Neural cell (in vitro differentiated cells): ENCODE measurements around the gene TAF3. TPM values are rescaled to one million over a fixed set of nuclear protein-coding genes. Genes with fewer than 3 reads are reported as not detected.

ENCODE experiments used
- H2AFZ ChIP-seq: fragments of 200-600, 300-800 bp; sonication (generic), shearing (Covaris generic); 2 replicates; pipeline ENCODE4 v1.6.0; 2014; ENCODE audit warnings: low read depth, mild to moderate bottlenecking, antibody characterized with exemption, low read length, moderate library complexity
- H3F3A ChIP-seq: fragments of 200-600 bp; shearing (Covaris generic); 2 replicates; pipeline ENCODE4 v1.6.1; 2016; ENCODE audit warnings: mild to moderate bottlenecking, moderate library complexity, mixed read lengths, antibody characterized with exemption, low read length; ENCODE audit not compliant: insufficient read depth, poor library complexity, severe bottlenecking
- H3K27ac ChIP-seq: fragments of 200-600, 300-800 bp; sonication (generic), shearing (Covaris generic); 2 replicates; pipeline ENCODE4 v1.5.1; 2014; ENCODE audit warnings: mild to moderate bottlenecking, low read length, moderate library complexity
- H3K27me3 ChIP-seq: fragments of 300-800, 200-600 bp; sonication (generic), shearing (Covaris generic); 2 replicates; pipeline ENCODE4 v1.6.0; 2014; ENCODE audit warnings: mild to moderate bottlenecking, low read depth, low read length, moderate library complexity; ENCODE audit not compliant: insufficient read depth
- H3K36me3 ChIP-seq: fragments of 300-800, 200-600 bp; sonication (generic), shearing (Covaris generic); 2 replicates; pipeline ENCODE4 v1.5.1; 2014; ENCODE audit warnings: mild to moderate bottlenecking, antibody characterized with exemption, low read length, moderate library complexity; ENCODE audit not compliant: insufficient read depth
- H3K4me2 ChIP-seq: fragments of 300-800, 200-600 bp; sonication (generic), shearing (Covaris generic); 2 replicates; pipeline ENCODE4 v1.6.0; 2014; ENCODE audit warnings: mild to moderate bottlenecking, low read length
- H3K4me3 ChIP-seq: fragments of 300-800, 200-600 bp; sonication (generic), shearing (Covaris generic); 2 replicates; pipeline ENCODE4 v1.5.1; 2014; ENCODE audit warnings: mild to moderate bottlenecking, low read length, moderate library complexity
- H3K79me2 ChIP-seq: fragments of 200-600 bp; shearing (Covaris generic); replicated peaks from 2 replicates; pipeline ENCODE4 v1.6.0; 2014; ENCODE audit warnings: mild to moderate bottlenecking, low read length, moderate library complexity; ENCODE audit not compliant: insufficient read depth
- H3K9ac ChIP-seq: fragments of 300-800, 200-600 bp; sonication (generic), shearing (Covaris generic); 2 replicates; pipeline ENCODE4 v1.6.1; 2016; ENCODE audit warnings: mild to moderate bottlenecking, low read length, mixed read lengths
- H3K9me2 ChIP-seq: fragments of 200-600 bp; shearing (Covaris generic); 2 replicates; pipeline ENCODE4 v1.6.1; 2016; ENCODE audit warnings: mild to moderate bottlenecking, low read length, mixed read lengths; ENCODE audit not compliant: insufficient read depth
- H3K9me3 ChIP-seq: fragments of 200-600, 300-800 bp; sonication (generic), shearing (Covaris generic); 2 replicates; pipeline ENCODE4 v1.6.1; 2016; ENCODE audit warnings: mild to moderate bottlenecking, mixed run types, low read length, moderate library complexity, mixed read lengths
- H4K20me1 ChIP-seq: fragments of 200-600 bp; shearing (Covaris generic); 2 replicates; pipeline ENCODE4 v1.6.1; 2016; ENCODE audit warnings: mild to moderate bottlenecking, mixed run types; ENCODE audit not compliant: insufficient read depth
- EP300 ChIP-seq: fragments of 450-650 bp; conservative IDR thresholded peaks from 2 replicates; pipeline ENCODE4 v1.6.1; 2014; ENCODE audit warnings: antibody characterized with exemption, mild to moderate bottlenecking, moderate library complexity; ENCODE audit not compliant: poor library complexity, severe bottlenecking
- EZH2 ChIP-seq: fragments of 200-600, 300-800 bp; shearing (Covaris generic), sonication (generic); IDR thresholded peaks from 2 replicates; pipeline ENCODE4 v1.6.1; 2014; ENCODE audit warnings: antibody characterized with exemption, low read length, borderline replicate concordance, mild to moderate bottlenecking; ENCODE audit not compliant: insufficient read depth, poor library complexity, severe bottlenecking
- MXI1 ChIP-seq: fragments of 450-650 bp; conservative IDR thresholded peaks from 2 replicates; pipeline ENCODE4 v1.6.1; 2014; ENCODE audit warnings: antibody characterized with exemption, mild to moderate bottlenecking; ENCODE audit not compliant: poor library complexity, severe bottlenecking
- POLR2AphosphoS5 ChIP-seq: IDR thresholded peaks from 2 replicates; pipeline ENCODE4 v1.6.1; 2012
- RAD21 ChIP-seq: fragments of 450-650 bp; conservative IDR thresholded peaks from 2 replicates; pipeline ENCODE4 v1.6.1; 2014; ENCODE audit warnings: antibody characterized with exemption, mild to moderate bottlenecking, moderate library complexity
- SMC3 ChIP-seq: fragments of 450-650 bp; conservative IDR thresholded peaks from 2 replicates; pipeline ENCODE4 v1.6.1; 2014; ENCODE audit warnings: antibody characterized with exemption, mild to moderate bottlenecking, moderate library complexity; ENCODE audit not compliant: poor library complexity
- TAF1 ChIP-seq: IDR thresholded peaks from 2 replicates; pipeline ENCODE4 v1.6.1; 2012; ENCODE audit warnings: low read depth
- polyA minus RNA-seq: library from RNA; depleted of rRNA, polyadenylated mRNA; stranded (reverse); fragments of >200 nt; gene quantifications from 2 replicates; pipeline ENCODE4 v1.2.3, GENCODE V29; 2014
- polyA plus RNA-seq: library from polyadenylated mRNA; depleted of rRNA; stranded (reverse); fragments of >200 nt; gene quantifications from 2 replicates; pipeline ENCODE4 v1.2.3, GENCODE V29; 2014
- TF ChIP-seq, protein P1 (sequence below): fragments of 450-650 bp; IDR thresholded peaks from 2 replicates; pipeline ENCODE4 v1.5.1; 2014; ENCODE audit warnings: antibody characterized with exemption, mild to moderate bottlenecking, moderate library complexity; ENCODE audit not compliant: poor library complexity, severe bottlenecking
- TF ChIP-seq, protein P2 (sequence below): IDR thresholded peaks from 2 replicates; pipeline ENCODE4 v1.6.1; 2012; ENCODE audit warnings: borderline replicate concordance

Gene TAF3, protein sequence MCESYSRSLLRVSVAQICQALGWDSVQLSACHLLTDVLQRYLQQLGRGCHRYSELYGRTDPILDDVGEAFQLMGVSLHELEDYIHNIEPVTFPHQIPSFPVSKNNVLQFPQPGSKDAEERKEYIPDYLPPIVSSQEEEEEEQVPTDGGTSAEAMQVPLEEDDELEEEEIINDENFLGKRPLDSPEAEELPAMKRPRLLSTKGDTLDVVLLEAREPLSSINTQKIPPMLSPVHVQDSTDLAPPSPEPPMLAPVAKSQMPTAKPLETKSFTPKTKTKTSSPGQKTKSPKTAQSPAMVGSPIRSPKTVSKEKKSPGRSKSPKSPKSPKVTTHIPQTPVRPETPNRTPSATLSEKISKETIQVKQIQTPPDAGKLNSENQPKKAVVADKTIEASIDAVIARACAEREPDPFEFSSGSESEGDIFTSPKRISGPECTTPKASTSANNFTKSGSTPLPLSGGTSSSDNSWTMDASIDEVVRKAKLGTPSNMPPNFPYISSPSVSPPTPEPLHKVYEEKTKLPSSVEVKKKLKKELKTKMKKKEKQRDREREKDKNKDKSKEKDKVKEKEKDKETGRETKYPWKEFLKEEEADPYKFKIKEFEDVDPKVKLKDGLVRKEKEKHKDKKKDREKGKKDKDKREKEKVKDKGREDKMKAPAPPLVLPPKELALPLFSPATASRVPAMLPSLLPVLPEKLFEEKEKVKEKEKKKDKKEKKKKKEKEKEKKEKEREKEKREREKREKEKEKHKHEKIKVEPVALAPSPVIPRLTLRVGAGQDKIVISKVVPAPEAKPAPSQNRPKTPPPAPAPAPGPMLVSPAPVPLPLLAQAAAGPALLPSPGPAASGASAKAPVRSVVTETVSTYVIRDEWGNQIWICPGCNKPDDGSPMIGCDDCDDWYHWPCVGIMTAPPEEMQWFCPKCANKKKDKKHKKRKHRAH
- polyA plus RNA-seq (1.4 and 2.0 TPM in 2 replicates), polyA minus RNA-seq (6.3 and 6.7 TPM in 2 replicates)

DNA sequence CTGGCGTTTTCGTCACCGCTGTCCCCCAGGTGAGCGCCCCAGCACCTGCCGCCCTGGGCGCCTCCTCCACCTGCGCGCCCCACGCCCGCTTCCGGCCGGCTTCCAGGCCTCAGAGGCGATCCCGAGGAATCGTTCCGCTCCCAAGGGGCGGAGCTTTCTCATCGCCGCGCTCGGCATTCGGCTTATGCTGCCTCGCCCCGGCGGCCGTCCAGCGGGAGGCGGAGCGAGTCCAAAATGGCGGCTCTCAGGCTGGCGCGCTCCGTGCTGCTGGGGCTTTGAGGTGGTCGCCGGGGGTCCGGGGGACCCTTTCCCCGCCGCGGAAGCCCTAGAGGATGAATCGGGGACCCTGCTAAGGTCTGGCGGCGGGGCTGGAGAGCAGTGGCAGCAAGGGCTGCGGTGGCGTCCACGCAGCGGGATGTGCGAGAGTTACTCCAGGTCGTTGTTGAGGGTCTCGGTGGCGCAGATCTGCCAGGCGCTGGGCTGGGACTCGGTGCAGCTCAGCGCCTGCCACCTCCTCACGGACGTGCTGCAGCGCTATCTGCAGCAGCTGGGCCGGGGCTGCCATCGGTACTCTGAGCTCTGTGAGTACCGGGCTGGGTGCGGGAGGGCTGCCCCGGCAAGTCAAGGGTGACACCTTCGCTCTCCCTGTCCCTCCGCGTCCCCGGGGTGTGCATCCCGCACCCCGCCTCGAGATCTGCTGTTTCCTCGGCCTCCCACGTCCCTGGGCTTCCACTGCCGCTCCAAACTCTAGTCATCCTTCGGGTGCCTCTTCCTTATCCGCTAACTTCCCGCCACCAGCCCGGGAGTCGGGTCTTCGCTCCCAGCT is at the start of gene TAF3:
TSS of gene TAF3 (plus strand) at position 211 of the 826 bp plus-strand sequence. CDS start at position 416, 205 bp downstream.
- H4K20me1 ChIP-seq: no peaks in the 10 kb centered on the region
- peak within 1 kb of the TSS; percentile 99 for H3K4me3 ChIP-seq
- peak within 1 kb of the TSS; percentile 82 for H3K9ac ChIP-seq
- H3K36me3 ChIP-seq: no peaks in the 10 kb centered on the region
- peak within 1 kb of the TSS; percentile 82 for H3K27ac ChIP-seq
- no peaks in the 10 kb centered on the region for H3K9me2 ChIP-seq
- no peaks in the 10 kb centered on the region for H3F3A ChIP-seq
- TF ChIP-seq, protein P1, sequence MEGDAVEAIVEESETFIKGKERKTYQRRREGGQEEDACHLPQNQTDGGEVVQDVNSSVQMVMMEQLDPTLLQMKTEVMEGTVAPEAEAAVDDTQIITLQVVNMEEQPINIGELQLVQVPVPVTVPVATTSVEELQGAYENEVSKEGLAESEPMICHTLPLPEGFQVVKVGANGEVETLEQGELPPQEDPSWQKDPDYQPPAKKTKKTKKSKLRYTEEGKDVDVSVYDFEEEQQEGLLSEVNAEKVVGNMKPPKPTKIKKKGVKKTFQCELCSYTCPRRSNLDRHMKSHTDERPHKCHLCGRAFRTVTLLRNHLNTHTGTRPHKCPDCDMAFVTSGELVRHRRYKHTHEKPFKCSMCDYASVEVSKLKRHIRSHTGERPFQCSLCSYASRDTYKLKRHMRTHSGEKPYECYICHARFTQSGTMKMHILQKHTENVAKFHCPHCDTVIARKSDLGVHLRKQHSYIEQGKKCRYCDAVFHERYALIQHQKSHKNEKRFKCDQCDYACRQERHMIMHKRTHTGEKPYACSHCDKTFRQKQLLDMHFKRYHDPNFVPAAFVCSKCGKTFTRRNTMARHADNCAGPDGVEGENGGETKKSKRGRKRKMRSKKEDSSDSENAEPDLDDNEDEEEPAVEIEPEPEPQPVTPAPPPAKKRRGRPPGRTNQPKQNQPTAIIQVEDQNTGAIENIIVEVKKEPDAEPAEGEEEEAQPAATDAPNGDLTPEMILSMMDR: peak; percentile 31
- TF ChIP-seq EP300: no peak
- TF ChIP-seq TAF1: peak; percentile 89
- TF ChIP-seq POLR2AphosphoS5: peak; percentile 90
- TF ChIP-seq RAD21: peak; percentile 36
- TF ChIP-seq, protein P2, sequence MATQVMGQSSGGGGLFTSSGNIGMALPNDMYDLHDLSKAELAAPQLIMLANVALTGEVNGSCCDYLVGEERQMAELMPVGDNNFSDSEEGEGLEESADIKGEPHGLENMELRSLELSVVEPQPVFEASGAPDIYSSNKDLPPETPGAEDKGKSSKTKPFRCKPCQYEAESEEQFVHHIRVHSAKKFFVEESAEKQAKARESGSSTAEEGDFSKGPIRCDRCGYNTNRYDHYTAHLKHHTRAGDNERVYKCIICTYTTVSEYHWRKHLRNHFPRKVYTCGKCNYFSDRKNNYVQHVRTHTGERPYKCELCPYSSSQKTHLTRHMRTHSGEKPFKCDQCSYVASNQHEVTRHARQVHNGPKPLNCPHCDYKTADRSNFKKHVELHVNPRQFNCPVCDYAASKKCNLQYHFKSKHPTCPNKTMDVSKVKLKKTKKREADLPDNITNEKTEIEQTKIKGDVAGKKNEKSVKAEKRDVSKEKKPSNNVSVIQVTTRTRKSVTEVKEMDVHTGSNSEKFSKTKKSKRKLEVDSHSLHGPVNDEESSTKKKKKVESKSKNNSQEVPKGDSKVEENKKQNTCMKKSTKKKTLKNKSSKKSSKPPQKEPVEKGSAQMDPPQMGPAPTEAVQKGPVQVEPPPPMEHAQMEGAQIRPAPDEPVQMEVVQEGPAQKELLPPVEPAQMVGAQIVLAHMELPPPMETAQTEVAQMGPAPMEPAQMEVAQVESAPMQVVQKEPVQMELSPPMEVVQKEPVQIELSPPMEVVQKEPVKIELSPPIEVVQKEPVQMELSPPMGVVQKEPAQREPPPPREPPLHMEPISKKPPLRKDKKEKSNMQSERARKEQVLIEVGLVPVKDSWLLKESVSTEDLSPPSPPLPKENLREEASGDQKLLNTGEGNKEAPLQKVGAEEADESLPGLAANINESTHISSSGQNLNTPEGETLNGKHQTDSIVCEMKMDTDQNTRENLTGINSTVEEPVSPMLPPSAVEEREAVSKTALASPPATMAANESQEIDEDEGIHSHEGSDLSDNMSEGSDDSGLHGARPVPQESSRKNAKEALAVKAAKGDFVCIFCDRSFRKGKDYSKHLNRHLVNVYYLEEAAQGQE: peak; percentile 89
- TF ChIP-seq MXI1: peak; percentile 97
- TF ChIP-seq SMC3: peak; percentile 51
- TF ChIP-seq EZH2: no peak
- no peaks in the 10 kb centered on the region for H3K27me3 ChIP-seq
- peaks cover 17% of the 10 kb centered on the region for H3K79me2 ChIP-seq
- H3K4me2 ChIP-seq: peak within 1 kb of the TSS; percentile 92
- H3K9me3 ChIP-seq: no peaks in the 10 kb centered on the region
- peak within 1 kb of the TSS; percentile 92 for H2AFZ ChIP-seq
